D341Med (cell line): ENCODE results near the gene GALNT9.

Source experiments
- DNase-seq: peaks from one replicate; pipeline ENCODE4 v3.0.0; 2012; ENCODE audit warnings: low spot score

The GALNT9 gene

DNA sequence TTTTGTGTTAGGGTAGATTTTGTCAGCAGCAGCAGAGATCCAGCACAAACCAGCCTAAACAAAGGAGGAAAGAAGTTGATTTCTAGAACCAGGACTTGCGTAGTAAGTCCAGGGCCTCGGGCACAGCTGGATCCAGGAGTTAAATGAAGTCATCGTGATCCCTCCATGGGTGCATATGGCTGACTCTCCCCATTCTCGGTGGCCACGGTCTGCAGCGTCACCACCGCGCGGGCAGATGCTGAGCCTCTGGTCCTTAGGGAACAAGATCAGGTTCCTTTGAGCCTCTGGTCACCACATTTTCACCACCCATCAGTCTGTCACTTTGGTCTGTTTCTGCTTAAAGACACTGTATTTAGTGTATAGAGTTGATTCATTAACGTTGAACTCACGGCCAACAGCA lies 14.8 kb upstream of the GALNT9 start:
- DNase-seq: no peak

GRCh38 chr12:132343294-132344004 lies 14.1 kb upstream of the GALNT9 start:
- no peak for DNase-seq

DNA sequence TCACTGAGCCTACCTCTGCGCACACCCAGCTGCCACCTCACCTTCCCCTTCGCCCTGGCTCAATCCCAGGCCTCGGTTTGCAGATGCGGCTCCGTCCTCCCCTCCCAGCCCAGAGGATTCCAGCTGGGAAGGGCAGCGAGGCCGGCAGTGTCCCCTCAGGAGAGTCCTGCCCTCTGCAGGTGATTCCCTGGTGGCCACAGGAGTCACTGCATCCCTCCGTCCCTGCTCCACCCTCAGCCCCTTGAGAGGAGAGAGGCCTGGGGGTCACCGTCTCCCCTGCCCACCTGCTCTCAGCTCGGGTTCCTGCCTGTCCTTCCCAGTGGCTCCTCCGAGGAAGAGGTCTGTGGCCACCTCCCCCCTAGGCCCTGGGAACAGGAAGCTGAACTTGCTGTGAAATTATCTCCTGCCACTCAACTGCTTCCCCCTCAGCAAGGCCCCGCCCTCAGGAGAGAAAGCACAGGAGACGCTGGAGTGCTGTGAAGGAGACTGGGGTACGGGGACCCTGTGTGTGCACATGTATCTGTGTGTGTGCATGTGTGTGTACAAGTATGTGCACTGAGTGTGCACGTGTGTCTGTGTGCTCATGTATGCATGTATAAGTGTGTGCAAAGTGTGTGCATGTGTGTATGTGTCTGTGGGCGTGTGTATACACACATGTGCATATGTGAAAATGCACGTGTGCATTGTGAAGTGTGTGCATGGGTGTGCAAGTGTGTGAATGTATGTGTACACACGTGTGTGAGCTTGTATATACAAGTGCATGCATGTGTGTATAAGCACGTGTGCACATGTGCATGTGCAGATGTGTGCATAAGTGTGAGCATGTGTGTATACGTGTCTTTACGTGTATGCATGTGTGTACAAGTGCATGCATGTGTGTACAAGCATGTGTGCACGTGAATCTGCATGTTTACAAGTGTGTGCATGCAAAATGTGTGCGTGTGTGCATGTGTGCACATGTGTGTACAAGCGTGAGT lies 13.2 kb upstream of the GALNT9 start:
- DNase-seq: no peak

GRCh38 chr12:132341318-132342050 lies 12.1 kb upstream of the GALNT9 start:
- DNase-seq: no peak

- no peak for DNase-seq
These were observed 11.1 kb upstream of the GALNT9 start for GRCh38 chr12:132340266-132341035.

- no peak for DNase-seq
These were observed 10.5 kb upstream of the GALNT9 start for GRCh38 chr12:132339856-132340255.

DNA sequence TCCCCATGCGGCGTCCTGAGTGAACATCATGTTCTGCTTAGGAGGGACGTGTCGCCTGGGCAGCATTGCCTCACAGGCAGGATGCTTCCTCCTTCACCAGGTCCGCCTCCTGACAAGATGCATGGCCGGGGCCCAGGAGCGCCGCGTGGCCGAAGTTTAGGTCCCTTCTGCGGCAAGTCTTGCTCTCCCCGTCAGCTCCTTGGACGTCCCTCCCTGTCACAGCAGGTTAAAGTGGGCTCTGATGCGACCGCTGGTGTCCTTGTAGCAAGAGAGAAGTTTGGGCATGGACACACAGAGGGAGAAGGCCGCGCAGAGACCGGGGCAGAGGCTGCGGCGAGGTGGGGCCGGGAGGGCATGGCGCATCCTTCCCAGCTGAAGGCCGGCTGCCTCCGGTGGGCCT lies 9.4 kb upstream of the GALNT9 start:
- no peak for DNase-seq

DNA sequence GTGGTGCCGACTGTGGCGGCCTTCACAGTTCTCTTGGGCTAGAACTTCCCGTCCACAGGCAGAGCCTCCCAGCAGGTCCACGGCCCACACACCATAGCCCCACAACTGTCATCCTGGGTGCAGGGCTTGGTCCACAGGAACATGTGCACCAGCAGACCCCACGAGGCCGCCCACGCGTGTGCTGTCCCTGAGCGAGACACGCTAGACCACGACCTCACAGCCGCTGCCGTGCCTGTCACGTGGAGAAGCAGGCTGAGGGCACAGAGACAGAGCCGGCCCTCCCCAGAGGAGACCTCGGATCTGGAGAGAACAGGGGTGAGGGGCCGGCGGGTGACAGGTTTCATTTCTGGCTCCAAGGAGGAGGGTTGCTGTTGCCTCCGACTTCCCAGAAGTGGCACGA lies 8.9 kb upstream of the GALNT9 start:
- no peak for DNase-seq

DNA sequence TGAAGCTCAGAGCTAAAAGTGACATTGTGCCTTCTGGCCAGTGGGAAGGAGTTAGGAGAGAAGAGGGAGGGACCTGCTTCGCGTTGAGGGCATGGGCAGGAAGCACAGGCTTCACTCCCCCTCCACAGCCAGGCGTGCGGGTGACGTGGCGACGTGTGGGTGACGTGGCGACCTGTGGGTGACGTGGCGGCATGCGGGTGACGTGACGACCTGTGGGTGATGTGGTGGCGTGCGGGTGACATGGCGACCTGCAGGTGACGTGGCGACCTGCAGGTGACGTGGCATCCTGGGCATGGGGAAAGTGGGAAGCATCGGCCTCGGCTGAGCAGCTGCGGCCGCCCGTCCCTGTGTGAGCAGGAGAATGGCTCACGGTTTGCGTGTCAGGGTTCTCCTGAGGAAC lies 8.2 kb upstream of the GALNT9 start:
- no peak for DNase-seq

GRCh38 chr12:132336451-132337413 lies 7.3 kb upstream of the GALNT9 start:
- DNase-seq: no peak

GRCh38 chr12:132335179-132335756 lies 5.9 kb upstream of the GALNT9 start:
- no peak for DNase-seq

DNA sequence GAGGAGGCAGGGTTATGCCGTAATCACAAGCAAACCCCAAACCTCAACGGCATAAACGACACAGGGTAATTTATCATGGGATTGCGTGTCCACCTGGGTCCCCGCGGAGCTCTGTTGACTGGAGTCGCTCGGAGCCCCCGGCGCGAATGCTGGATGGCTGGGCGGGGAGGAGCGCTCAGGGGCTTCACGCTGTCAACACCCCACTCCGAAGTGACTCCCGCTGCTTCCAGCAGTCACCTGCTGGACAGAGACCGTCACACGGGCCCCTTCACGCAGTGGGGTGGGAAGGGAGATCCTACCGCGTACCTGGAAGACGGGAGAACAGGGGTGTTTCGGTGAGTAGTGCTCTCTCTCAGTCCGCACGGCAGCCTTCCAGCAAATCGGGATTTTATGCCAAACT lies 4.4 kb upstream of the GALNT9 start:
- no peak for DNase-seq

- DNase-seq: no peak
These were observed 3.9 kb upstream of the GALNT9 start for GRCh38 chr12:132333273-132333672.

DNA sequence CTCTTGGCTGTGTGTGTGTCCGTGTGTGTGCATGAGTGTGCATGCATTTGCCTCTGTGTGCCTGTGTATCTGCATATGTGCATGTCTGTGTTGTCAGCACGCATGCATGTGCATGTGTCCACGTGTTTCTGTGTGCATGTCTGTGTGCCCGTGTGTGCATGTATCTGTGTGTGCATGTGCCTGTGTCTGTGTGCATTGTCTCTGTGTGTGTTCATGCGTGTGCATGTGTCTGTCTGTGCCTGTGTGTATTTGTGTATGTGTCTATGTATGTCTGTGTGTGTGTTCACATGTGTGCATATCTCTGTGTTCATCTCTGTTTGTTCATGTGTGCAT lies 1.1 kb upstream of the GALNT9 start:
- no peak for DNase-seq

DNA sequence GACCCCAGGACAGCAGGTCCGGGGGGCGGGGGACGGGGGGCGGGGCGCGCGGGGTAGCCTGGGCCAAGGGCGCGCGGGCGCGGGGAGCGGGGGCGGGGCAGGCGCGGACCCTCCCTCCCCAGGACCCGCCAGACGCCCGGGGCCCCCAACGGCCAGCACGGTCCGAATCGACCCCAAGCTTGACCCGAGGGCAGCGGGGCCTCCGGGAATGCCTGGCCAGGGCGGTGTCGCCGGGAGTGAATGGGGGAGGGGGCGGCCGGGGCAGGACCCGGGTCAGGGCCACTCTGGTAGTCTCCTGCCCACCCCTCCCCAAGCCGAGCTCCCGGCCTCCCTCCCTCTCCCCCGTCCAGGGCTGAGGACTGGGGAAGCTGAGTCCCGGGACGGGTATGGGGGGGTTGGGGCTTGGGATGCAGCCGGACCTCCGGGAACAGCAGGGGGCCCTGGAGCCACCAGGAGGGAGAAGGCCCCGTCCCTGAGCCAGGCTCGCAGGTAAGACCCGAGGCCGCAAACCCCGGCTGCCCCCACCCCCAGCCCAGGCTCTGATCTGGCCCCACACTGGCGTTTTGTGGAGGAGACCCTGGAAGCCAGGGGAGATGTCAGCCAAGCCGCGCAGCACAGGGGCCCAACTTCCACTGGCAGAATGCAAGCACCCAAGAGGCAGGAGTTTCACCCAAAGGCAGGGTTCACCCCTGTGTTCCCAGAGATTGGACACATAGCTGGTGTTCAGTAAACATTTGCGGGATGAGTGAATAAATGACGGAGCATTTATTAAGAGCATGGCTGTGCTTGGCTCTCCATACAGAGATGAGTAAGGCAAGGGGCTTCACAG lies 545 bp upstream of the GALNT9 start:
- no peak for DNase-seq

DNA sequence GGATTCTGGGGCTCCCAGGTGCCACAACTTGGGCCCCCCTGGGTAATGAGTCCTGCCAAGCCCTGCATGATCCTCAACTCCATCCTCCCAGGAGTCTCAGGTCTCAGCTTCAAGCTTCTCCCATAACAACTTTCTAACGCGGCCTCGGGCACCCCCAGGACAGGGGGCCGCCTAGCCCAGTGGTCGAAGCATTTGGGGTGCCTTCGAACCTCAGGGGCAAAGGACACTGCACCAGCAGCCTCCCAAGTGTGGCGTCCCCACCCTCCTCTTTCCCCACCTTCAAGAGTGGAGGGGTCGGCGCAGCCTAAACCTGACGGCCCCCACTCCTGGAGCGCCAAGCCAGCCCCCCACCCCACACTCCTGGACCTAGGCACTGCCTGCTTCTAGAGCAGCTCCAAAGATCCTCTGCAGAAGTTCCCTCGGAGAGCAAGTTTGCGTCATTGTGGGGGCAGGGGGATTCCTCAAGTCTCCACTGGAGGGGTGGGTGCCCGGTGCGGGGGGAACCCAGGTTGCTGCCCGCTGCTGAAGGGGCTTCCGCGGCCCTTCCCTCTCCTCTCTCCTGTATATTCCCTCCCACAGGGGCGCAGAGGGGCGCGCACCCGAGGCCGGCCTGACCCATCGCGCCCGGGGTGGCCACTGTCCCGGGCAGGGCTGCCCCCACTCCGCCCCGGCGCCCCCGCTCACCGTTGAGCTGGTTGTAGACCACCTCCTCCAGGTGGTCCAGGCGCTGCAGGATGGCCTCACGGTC lies 933 bp downstream of the GALNT9 start:
- no peak for DNase-seq

DNA sequence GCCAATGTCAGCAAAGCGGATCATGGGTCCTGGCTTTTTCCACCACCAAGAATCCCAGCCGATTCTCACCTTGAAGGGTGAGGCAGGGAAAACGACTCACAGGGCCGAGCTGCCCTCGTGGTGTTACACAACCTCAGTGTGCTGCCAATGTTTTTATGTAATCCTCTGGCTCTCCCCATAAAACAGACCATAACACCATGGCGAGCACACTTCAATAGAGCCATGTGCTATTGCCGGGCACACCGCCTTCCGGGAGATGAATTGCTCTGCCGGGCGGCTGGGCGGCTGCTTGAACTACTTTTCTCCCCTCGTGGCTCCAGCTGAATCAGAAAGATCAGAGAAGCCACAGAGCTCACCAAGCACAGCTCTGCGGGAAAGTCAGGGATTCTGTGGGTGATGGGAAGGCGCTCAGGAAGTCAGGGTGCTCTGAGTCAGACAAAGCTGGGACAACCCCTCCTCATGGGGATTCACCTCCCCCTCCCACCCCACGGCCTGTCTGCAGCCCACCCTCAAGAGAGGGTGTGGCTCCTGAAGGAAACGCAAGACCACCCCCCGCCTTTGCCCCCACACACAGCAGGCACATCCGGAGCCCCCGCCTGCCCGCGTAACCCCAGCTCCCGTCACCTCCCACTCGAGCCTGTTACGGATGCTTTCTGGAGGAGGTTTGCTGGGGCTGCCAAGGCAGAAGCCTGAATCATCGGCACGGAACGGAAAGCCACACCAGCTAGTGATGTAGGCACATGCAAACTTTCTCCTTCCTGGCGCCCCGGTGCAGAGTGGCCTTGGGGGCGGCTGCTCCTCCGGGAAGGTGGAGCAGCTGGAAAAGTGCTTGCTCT lies 1.8 kb downstream of the GALNT9 start:
- DNase-seq: no peak

GRCh38 chr12:132326646-132327045 lies 2.7 kb downstream of the GALNT9 start:
- DNase-seq: no peak
